ENCODE data around the gene MB21D2.

MB21D2 gene

GRCh38 chr3:192921793-192922192 is 4.1 kb upstream of the MB21D2 start:
- no peak overlapping the region for H3K27ac ChIP-seq
- TF ChIP-seq ZFX (IDR thresholded peaks at IDR 0.05): no peak
- TF ChIP-seq CTCF (conservative IDR thresholded peaks at IDR 0.05): no peak

GRCh38 chr3:192920411-192920810 is 2.8 kb upstream of the MB21D2 start:
- TF ChIP-seq CTCF (conservative IDR thresholded peaks at IDR 0.05): no peak
- no peak for TF ChIP-seq ZFX (IDR thresholded peaks at IDR 0.05)

GRCh38 chr3:192919901-192920300 is 2.2 kb upstream of the MB21D2 start:
- H3K27ac ChIP-seq: no peak overlapping the region
- TF ChIP-seq ZFX (IDR thresholded peaks at IDR 0.05) (no peak), CTCF (conservative IDR thresholded peaks at IDR 0.05) (no peak)

More at GRCh38 chr3:192920411-192920810, 2.8 kb upstream of the MB21D2 start:
- no peak overlapping the region for H3K27ac ChIP-seq

GRCh38 chr3:192918275-192918588 is 576 bp upstream of the MB21D2 start:
- no peak for TF ChIP-seq ZFX (IDR thresholded peaks at IDR 0.05)
- no peak; the same call in 1 of the 2 replicates for TF ChIP-seq CTCF (conservative IDR thresholded peaks at IDR 0.05)
- no peak overlapping the region for H3K27ac ChIP-seq

GRCh38 chr3:192917028-192917403 is 640 bp downstream of the MB21D2 start:
- no peak overlapping the region for H3K27ac ChIP-seq

GRCh38 chr3:192916371-192917027 is 1.2 kb downstream of the MB21D2 start:
- no peak; the same call in 1 of the 2 replicates for TF ChIP-seq CTCF (conservative IDR thresholded peaks at IDR 0.05)
- TF ChIP-seq ZFX (IDR thresholded peaks at IDR 0.05): no peak

More at GRCh38 chr3:192917028-192917403, 640 bp downstream of the MB21D2 start:
- TF ChIP-seq ZFX (IDR thresholded peaks at IDR 0.05) (no peak), CTCF (conservative IDR thresholded peaks at IDR 0.05) (no peak)

GRCh38 chr3:192915722-192916121 is 1.9 kb downstream of the MB21D2 start:
- no peak overlapping the region for H3K27ac ChIP-seq
- TF ChIP-seq CTCF (conservative IDR thresholded peaks at IDR 0.05) (no peak), ZFX (IDR thresholded peaks at IDR 0.05) (no peak)

More at GRCh38 chr3:192916371-192917027, 1.2 kb downstream of the MB21D2 start:
- H3K27ac ChIP-seq: no peak overlapping the region

All from C4-2B (cell line).